ENCODE data around the gene KRTAP10-12.

GRCh38 chr21:44650265-44650972, 46.6 kb upstream of the KRTAP10-12 start:
- TF ChIP-seq CTCF (IDR thresholded peaks at IDR 0.05), result no peak
- TF ChIP-seq EP300 (IDR thresholded peaks at IDR 0.05), result no peak

Data from upper lobe of left lung (tissue), 4 donors.